CD4-positive, alpha-beta memory T cell (primary cell): ENCODE measurements around the gene LMO3. TPM values are rescaled to one million over a fixed set of nuclear protein-coding genes. Genes with fewer than 3 reads are reported as not detected.

Experiments
- CTCF ChIA-PET: fragments of 350-600 bp; sonication (Branson Sonifier 250); formaldehyde crosslinking; loops from one replicate; lab custom pipeline; 2021; ENCODE audit warnings: inconsistent platforms; ENCODE audit not compliant: partially characterized antibody; lab: Charles Lee
- POLR2A ChIA-PET: fragments of 350-600 bp; sonication (Branson Sonifier 250); formaldehyde crosslinking; loops from one replicate; lab custom pipeline; 2021; ENCODE audit not compliant: partially characterized antibody; lab: Charles Lee
- DNase-seq, 5 donors: peaks; one replicate each; pipeline versions ENCODE4 v3.0.0 to v3.0.0-alpha.2; 2020 to 2022; ENCODE audit warnings: mixed read lengths in 1 of 5
- H3K27ac ChIP-seq: one replicate; pipeline ENCODE4 v1.7.0; 2013; ENCODE audit warnings: low read depth, low read length
- H3K27me3 ChIP-seq: 2 replicates; pipeline ENCODE4 v1.7.0; 2013; ENCODE audit warnings: mild to moderate bottlenecking, low read length, moderate library complexity; ENCODE audit not compliant: insufficient read depth
- H3K36me3 ChIP-seq: 2 replicates; pipeline ENCODE4 v1.7.0; 2013; ENCODE audit warnings: mild to moderate bottlenecking, low read length, moderate library complexity; ENCODE audit not compliant: insufficient read depth
- H3K4me1 ChIP-seq: 2 replicates; pipeline ENCODE4 v1.7.0; 2013; ENCODE audit warnings: mild to moderate bottlenecking, low read length, moderate library complexity; ENCODE audit not compliant: insufficient read depth
- H3K4me3 ChIP-seq, 2 donors: one replicate each; pipeline ENCODE4 v1.7.0; 2013; ENCODE audit warnings: low read length in 2 of 2, mild to moderate bottlenecking in 1 of 2
- H3K9me3 ChIP-seq, 2 donors: one replicate each; pipeline ENCODE4 v1.7.0; 2013; ENCODE audit warnings: low read length in 2 of 2, control low read depth in 1 of 2; ENCODE audit not compliant: control insufficient read depth in 1 of 2
- H3K27ac Mint-ChIP-seq, 7 donors: one replicate each; pipeline ENCODE4 v1.8.0; 2020 to 2021; ENCODE audit warnings: mixed read lengths in 7 of 7, mild to moderate bottlenecking in 6 of 7, inconsistent platforms in 3 of 7, moderate library complexity in 3 of 7
- H3K27me3 Mint-ChIP-seq, 2 donors: one replicate each; pipeline ENCODE4 v1.8.0; 2020 to 2021; ENCODE audit warnings: mixed read lengths in 2 of 2
- H3K36me3 Mint-ChIP-seq, 2 donors: one replicate each; pipeline ENCODE4 v1.8.0; 2020 to 2021; ENCODE audit warnings: mixed read lengths in 2 of 2, inconsistent platforms in 1 of 2, mild to moderate bottlenecking in 1 of 2
- H3K4me1 Mint-ChIP-seq, 4 donors: one replicate each; pipeline ENCODE4 v1.8.0; 2020 to 2021; ENCODE audit warnings: mixed read lengths in 4 of 4, mild to moderate bottlenecking in 1 of 4
- H3K4me3 Mint-ChIP-seq, 8 donors: one replicate each; pipeline ENCODE4 v1.8.0; 2020 to 2021; ENCODE audit warnings: mixed read lengths in 8 of 8, mild to moderate bottlenecking in 7 of 8, moderate library complexity in 6 of 8, inconsistent platforms in 3 of 8
- H3K9me3 Mint-ChIP-seq, 8 donors: one replicate each; pipeline ENCODE4 v1.8.0; 2020 to 2021; ENCODE audit warnings: mixed read lengths in 8 of 8, mild to moderate bottlenecking in 5 of 8, inconsistent platforms in 3 of 8, moderate library complexity in 1 of 8
- intact Hi-C: fragments of 100-400 bp; cut with micrococcal nuclease; formaldehyde crosslinking; loops from one replicate; pipeline ENCODE4 v1.15.1; 2023
- polyA plus RNA-seq, 2 donors: library from polyadenylated mRNA; unstranded; fragments of 300-500 nt; fragmentation: Illumina TruSeq; gene quantifications; one replicate each; pipeline ENCODE4 v1.2.3, GENCODE V29; 2021
- total RNA-seq, 2 experiments: library from RNA; stranded (reverse); gene quantifications; one replicate each; pipeline ENCODE4 v1.2.3, GENCODE V29; 2021

The LMO3 gene
- total and polyA plus RNA-seq, 4 experiments from 2014 or later: not detected

DNA sequence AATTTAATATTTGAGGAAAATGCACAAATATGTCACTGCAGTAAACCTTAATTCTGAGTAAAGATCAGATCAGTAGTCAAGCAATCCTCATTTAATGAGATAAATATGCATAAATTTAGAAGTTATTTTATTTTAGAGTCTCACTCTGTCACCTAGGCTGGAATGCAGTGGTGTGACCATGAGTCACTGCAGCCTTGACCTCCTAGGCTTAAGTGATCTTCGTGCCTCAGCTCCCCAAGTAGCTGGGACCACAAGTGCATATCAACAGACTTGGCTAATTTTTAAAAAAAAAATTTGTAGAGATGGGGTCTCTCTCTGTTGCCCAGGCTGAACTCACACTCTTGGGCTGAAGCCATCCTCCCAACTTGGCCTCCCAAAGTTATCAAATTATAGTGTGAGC is 41.3 kb downstream of the LMO3 start:
- ChIA-PET POLR2A (no interaction called here), CTCF (no interaction called here)
- Histone ChIP-seq H3K36me3 (no peaks in the 10 kb centered on the region), H3K27me3 (no peaks in the 10 kb centered on the region), H3K4me3 (no peak overlapping the region), H3K27ac (no peak overlapping the region), H3K9me3 (peaks cover 0 to 4% of the 10 kb centered on the region in 2 donors), H3K4me1 (no peaks in the 10 kb centered on the region)
- Mint-ChIP-seq H3K9me3 (peaks cover 0 to 9% (median 7%) of the 10 kb centered on the region in 8 donors), H3K27ac (no peak overlapping the region), H3K27me3 (no peaks in the 10 kb centered on the region), H3K36me3 (no peaks in the 10 kb centered on the region), H3K4me3 (no peak overlapping the region), H3K4me1 (no peaks in the 10 kb centered on the region)
- intact Hi-C loops: no loop called here
- DNase-seq: no peak

DNA sequence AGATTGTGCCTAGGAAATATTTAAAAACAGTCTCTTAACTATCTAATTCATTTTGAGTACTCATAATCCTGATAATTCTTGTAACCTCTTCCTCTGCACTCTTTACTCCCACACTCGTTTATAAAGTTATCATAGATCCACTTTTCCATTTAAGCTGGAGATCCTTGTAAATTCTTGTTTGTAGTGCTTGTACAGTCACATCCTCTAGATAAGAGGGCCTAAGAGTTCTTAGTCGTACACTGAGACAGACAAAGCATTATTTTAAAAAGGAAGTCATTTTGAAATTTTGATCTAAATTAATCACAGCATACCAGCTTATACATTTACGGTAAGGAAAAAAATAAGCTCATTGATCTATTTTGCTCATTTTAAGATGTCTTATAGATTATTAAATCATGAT is 42.5 kb downstream of the LMO3 start:
- intact Hi-C loops: no loop called here
- H3K9me3 ChIP-seq: peaks cover 0 to 4% of the 10 kb centered on the region in 2 donors
- ChIA-PET CTCF (no interaction called here), POLR2A (no interaction called here)
- no peaks in the 10 kb centered on the region for H3K4me1 Mint-ChIP-seq
- H3K27ac ChIP-seq: no peak overlapping the region
- H3K27me3 ChIP-seq: no peaks in the 10 kb centered on the region
- no peak for DNase-seq
- peaks cover 0 to 9% (median 7%) of the 10 kb centered on the region in 8 donors for H3K9me3 Mint-ChIP-seq
- H3K36me3 Mint-ChIP-seq: no peaks in the 10 kb centered on the region
- H3K4me3 Mint-ChIP-seq: no peak overlapping the region
- H3K27me3 Mint-ChIP-seq: no peaks in the 10 kb centered on the region
- no peak overlapping the region for H3K27ac Mint-ChIP-seq
- H3K36me3 ChIP-seq: no peaks in the 10 kb centered on the region
- no peak overlapping the region for H3K4me3 ChIP-seq
- H3K4me1 ChIP-seq: no peaks in the 10 kb centered on the region

DNA sequence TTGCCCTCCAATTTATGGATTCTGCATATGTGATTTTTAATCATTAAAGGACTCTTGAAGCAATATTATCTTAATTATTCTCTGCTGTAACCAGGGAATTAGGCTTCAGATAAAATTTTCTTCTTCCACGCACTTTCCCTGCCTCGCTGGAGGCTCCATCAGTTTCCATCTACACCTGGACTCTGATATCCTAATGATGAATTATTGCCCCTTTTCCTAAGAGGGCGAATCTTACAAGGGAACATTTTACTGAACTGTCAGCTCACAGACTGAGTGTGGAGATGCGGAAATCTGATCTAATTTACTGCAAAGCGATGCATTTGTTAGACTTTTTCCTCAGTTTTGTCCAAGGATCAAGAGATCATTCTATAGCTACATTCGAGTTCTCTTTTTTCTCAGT is 43.0 kb downstream of the LMO3 start:
- H3K36me3 Mint-ChIP-seq: no peaks in the 10 kb centered on the region
- no peaks in the 10 kb centered on the region for H3K27me3 Mint-ChIP-seq
- no peaks in the 10 kb centered on the region for H3K4me1 Mint-ChIP-seq
- H3K9me3 Mint-ChIP-seq: peaks cover 0 to 9% (median 7%) of the 10 kb centered on the region in 8 donors
- no peaks in the 10 kb centered on the region for H3K36me3 ChIP-seq
- H3K27me3 ChIP-seq: no peaks in the 10 kb centered on the region
- no peak overlapping the region for H3K27ac ChIP-seq
- DNase-seq: no peak
- no peak overlapping the region for H3K4me3 Mint-ChIP-seq
- CTCF ChIA-PET: no interaction called here
- H3K9me3 ChIP-seq: peaks cover 0 to 4% of the 10 kb centered on the region in 2 donors
- intact Hi-C loops: no loop called here
- H3K27ac Mint-ChIP-seq: no peak overlapping the region
- no peak overlapping the region for H3K4me3 ChIP-seq
- POLR2A ChIA-PET: no interaction called here
- no peaks in the 10 kb centered on the region for H3K4me1 ChIP-seq

DNA sequence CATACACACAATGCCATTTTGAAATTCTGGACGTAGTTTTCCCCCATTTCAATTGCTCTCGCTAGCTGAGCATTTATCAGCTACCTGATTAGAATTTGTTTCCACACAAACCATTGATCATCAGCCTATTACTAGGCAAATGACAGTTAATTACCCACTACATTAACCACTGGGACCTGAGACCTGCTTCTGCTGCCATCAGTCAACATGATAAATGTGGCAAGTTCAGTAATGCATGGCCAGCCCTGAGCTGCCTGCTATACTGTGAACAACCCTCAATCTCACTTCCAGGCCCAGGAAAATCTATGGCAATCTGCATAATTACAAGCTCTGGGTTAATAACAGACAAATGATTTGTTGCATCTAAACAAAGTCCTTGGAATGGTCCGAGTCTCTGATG is 43.5 kb downstream of the LMO3 start:
- H3K27me3 ChIP-seq: no peaks in the 10 kb centered on the region
- no peaks in the 10 kb centered on the region for H3K27me3 Mint-ChIP-seq
- no peak overlapping the region for H3K4me3 Mint-ChIP-seq
- DNase-seq: no peak
- no peaks in the 10 kb centered on the region for H3K36me3 ChIP-seq
- H3K27ac ChIP-seq: no peak overlapping the region
- no peak overlapping the region for H3K4me3 ChIP-seq
- no peaks in the 10 kb centered on the region for H3K36me3 Mint-ChIP-seq
- H3K27ac Mint-ChIP-seq: no peak overlapping the region
- H3K9me3 ChIP-seq: peaks cover 0 to 4% of the 10 kb centered on the region in 2 donors
- CTCF ChIA-PET: no interaction called here
- peaks cover 0 to 9% (median 6%) of the 10 kb centered on the region in 8 donors for H3K9me3 Mint-ChIP-seq
- intact Hi-C loops: no loop called here
- H3K4me1 ChIP-seq: no peaks in the 10 kb centered on the region
- no peaks in the 10 kb centered on the region for H3K4me1 Mint-ChIP-seq
- POLR2A ChIA-PET: no interaction called here

DNA sequence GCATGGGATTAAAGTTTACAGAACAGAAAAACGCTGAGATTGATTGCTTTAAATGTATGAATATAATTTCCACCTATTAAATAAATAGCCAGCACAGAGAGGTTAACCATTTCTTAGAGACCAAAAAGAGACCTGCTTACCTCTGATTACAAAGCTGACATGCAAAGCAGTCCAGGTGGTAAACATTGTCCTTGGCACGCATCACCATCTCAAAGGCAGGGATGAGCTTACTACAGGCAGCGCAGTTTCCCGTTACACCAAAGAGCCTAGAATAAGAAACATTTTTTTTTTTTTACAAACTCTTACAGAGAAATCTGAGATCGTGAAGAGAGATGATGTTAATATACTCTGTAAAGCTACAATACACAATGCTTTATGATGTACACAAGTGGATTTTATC is 45.7 kb downstream of the LMO3 start:
- CTCF ChIA-PET: no interaction called here
- Mint-ChIP-seq H3K27me3 (no peaks in the 10 kb centered on the region), H3K27ac (no peak overlapping the region), H3K9me3 (peaks cover 0 to 8% (median 1%) of the 10 kb centered on the region in 8 donors), H3K36me3 (no peaks in the 10 kb centered on the region), H3K4me1 (no peaks in the 10 kb centered on the region), H3K4me3 (no peak overlapping the region)
- no peak for DNase-seq
- Histone ChIP-seq H3K4me3 (no peak overlapping the region), H3K4me1 (no peaks in the 10 kb centered on the region), H3K9me3 (peaks cover 0 to 4% of the 10 kb centered on the region in 2 donors), H3K27me3 (no peaks in the 10 kb centered on the region), H3K36me3 (no peaks in the 10 kb centered on the region), H3K27ac (no peak overlapping the region)
- POLR2A ChIA-PET: no interaction called here
- intact Hi-C loops: no loop called here

DNA sequence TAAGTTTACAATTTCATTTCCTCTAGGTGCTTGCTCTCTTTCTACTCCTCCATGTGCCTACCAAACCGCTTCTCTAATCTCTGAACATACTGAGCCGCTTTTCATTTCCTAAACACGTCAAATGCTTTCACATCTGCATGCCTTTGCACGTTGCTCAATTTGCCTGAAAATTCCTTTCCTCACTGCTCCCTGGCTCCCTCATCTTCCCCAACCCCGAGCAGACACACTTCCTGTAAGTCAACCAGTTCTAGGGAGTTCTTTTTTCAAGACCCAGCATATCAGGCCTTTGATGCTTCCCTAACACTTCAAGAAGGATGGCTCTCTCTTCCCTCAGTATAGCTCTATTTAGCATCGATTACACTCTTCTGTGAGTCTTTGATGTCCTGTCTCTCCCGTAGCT is 50.3 kb downstream of the LMO3 start:
- no peak overlapping the region for H3K27ac ChIP-seq
- Mint-ChIP-seq H3K9me3 (peaks cover 0 to 8% (median 3%) of the 10 kb centered on the region in 8 donors), H3K4me3 (no peak overlapping the region), H3K36me3 (no peaks in the 10 kb centered on the region), H3K4me1 (no peaks in the 10 kb centered on the region), H3K27me3 (no peaks in the 10 kb centered on the region), H3K27ac (no peak overlapping the region)
- no peak for DNase-seq
- intact Hi-C loops: no loop called here
- H3K27me3 ChIP-seq: no peaks in the 10 kb centered on the region
- POLR2A ChIA-PET: no interaction called here
- H3K36me3 ChIP-seq: no peaks in the 10 kb centered on the region
- no peaks in the 10 kb centered on the region for H3K9me3 ChIP-seq
- no peaks in the 10 kb centered on the region for H3K4me1 ChIP-seq
- H3K4me3 ChIP-seq: no peak overlapping the region
- CTCF ChIA-PET: no interaction called here

DNA sequence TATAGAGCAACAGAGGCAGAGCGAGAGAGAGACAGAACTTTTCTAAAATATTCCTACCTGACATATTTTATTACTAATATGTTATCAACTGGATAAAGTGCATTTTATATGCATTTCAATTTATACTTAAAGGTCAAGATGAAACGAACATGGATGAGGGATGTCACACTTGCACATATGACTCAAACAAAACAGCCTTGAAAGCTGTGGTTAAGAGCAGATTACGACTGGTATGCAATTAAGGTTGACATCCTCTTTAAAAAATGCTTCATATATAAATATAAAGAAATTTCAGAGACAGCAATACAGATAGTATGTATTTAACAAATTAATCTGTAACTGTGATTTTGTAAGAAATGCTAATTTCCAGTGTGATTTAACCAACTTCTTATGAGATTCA is 52.5 kb downstream of the LMO3 start:
- no peak overlapping the region for H3K27ac Mint-ChIP-seq
- H3K27me3 ChIP-seq: no peaks in the 10 kb centered on the region
- H3K36me3 ChIP-seq: no peaks in the 10 kb centered on the region
- DNase-seq: no peak
- H3K4me1 ChIP-seq: no peaks in the 10 kb centered on the region
- ChIA-PET POLR2A (no interaction called here), CTCF (no interaction called here)
- intact Hi-C loops: no loop called here
- peaks cover 0 to 8% (median 3%) of the 10 kb centered on the region in 8 donors for H3K9me3 Mint-ChIP-seq
- H3K27ac ChIP-seq: no peak overlapping the region
- H3K4me3 ChIP-seq: no peak overlapping the region
- H3K9me3 ChIP-seq: no peaks in the 10 kb centered on the region
- H3K36me3 Mint-ChIP-seq: no peaks in the 10 kb centered on the region
- H3K4me3 Mint-ChIP-seq: no peak overlapping the region
- no peaks in the 10 kb centered on the region for H3K27me3 Mint-ChIP-seq
- no peaks in the 10 kb centered on the region for H3K4me1 Mint-ChIP-seq

DNA sequence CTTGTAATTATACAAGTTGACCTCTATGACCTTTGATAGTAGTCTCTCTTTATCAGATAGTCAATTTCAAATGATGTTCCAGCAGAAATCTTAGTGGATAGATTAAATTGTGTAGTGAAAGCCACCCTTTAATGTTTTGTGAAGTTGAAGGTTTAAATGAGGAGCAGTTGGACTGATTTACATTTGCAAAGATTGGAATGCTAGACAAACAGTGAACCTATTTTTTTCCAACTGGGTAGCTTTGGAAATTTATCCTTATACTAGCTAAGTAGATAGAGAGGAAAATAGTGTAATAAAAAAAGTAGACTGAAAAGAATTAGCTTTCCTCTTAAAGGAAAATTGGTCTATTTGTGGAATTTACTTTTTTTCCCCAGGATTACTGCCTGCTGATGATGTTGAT is 53.7 kb downstream of the LMO3 start:
- Histone ChIP-seq H3K4me1 (no peaks in the 10 kb centered on the region), H3K9me3 (no peaks in the 10 kb centered on the region), H3K27me3 (no peaks in the 10 kb centered on the region), H3K4me3 (no peak overlapping the region), H3K27ac (no peak overlapping the region), H3K36me3 (no peaks in the 10 kb centered on the region)
- no peak for DNase-seq
- Mint-ChIP-seq H3K27me3 (no peaks in the 10 kb centered on the region), H3K27ac (no peak overlapping the region), H3K4me1 (no peaks in the 10 kb centered on the region), H3K36me3 (no peaks in the 10 kb centered on the region), H3K9me3 (peaks cover 0 to 9% (median 3%) of the 10 kb centered on the region in 8 donors), H3K4me3 (no peak overlapping the region)
- ChIA-PET CTCF (no interaction called here), POLR2A (no interaction called here)
- intact Hi-C loops: no loop called here
